SK-N-SH (cell line): ENCODE measurements around the gene EMX1. TPM values are rescaled to one million over a fixed set of nuclear protein-coding genes. Genes with fewer than 3 reads are reported as not detected.

ENCODE experiments used
- CTCF ChIA-PET: fragments of 300-600, 350-600 bp; formaldehyde crosslinking; extraction: SDS; loops from one replicate; lab custom pipeline; 2021; lab: Yijun Ruan, JAX
- POLR2A ChIA-PET: fragments of 350-600 bp; sonication (Branson Sonifier 250); formaldehyde crosslinking; extraction: SDS; loops from one replicate; lab custom pipeline; 2020; ENCODE audit warnings: antibody characterized with exemption, inconsistent platforms; lab: Yijun Ruan, JAX
- DNase-seq: peaks from one replicate; pipeline ENCODE4 v3.0.0; 2012
- H2AFZ ChIP-seq: fragments of 200-600 bp; sonication (generic); 2 replicates; pipeline ENCODE4 v1.8.1; 2016; ENCODE audit warnings: antibody characterized with exemption, mild to moderate bottlenecking, low read depth
- H3F3A ChIP-seq: fragments of 200-600 bp; sonication (generic); replicated peaks from 2 replicates; pipeline ENCODE3; 2016; ENCODE audit warnings: antibody characterized with exemption, mild to moderate bottlenecking; ENCODE audit not compliant: insufficient read depth
- H3K27ac ChIP-seq, 2 experiments: fragments of 200-500 bp in 1 of 2; fragments of 200-600 bp in 1 of 2; sonication (Bioruptor generic) in 1 of 2; sonication (generic), shearing (Covaris generic) in 1 of 2; 2 replicates each; pipeline versions ENCODE4 v1.5.1 to v1.6.1; 2014 to 2016; ENCODE audit warnings: low read depth in 2 of 2, inconsistent platforms in 1 of 2, low read length in 1 of 2, mild to moderate bottlenecking in 1 of 2, mixed read lengths in 1 of 2
- H3K27me3 ChIP-seq: fragments of 200-600 bp; sonication (generic), shearing (Covaris generic); 2 replicates; pipeline ENCODE4 v1.6.1; 2016; ENCODE audit warnings: mixed run types; ENCODE audit not compliant: insufficient read depth
- H3K36me3 ChIP-seq, 2 experiments: fragments of 200-500 bp in 1 of 2; fragments of 200-600 bp in 1 of 2; sonication (Bioruptor generic) in 1 of 2; sonication (generic) in 1 of 2; replicated peaks in 1 of 2; 2 replicates each; pipeline versions ENCODE3 to v1.5.1; 2014 to 2016; ENCODE audit warnings: low read length in 1 of 2, mild to moderate bottlenecking in 1 of 2; ENCODE audit not compliant: insufficient read depth in 2 of 2, control insufficient read depth in 1 of 2
- H3K4me1 ChIP-seq, 2 experiments: fragments of 200-500 bp in 1 of 2; fragments of 200-600 bp in 1 of 2; sonication (Bioruptor generic) in 1 of 2; sonication (generic), shearing (Covaris generic) in 1 of 2; 2 replicates each; pipeline versions ENCODE4 v1.5.1 to v1.6.1; 2014 to 2016; ENCODE audit warnings: low read depth in 1 of 2, low read length in 1 of 2, mixed run types in 1 of 2; ENCODE audit not compliant: insufficient read depth in 2 of 2, control insufficient read depth in 1 of 2
- H3K4me2 ChIP-seq: fragments of 200-600 bp; sonication (generic), shearing (Covaris generic); 2 replicates; pipeline ENCODE4 v1.6.1; 2017; ENCODE audit warnings: mixed run types
- H3K4me3 ChIP-seq, 2 experiments: fragments of 200-500 bp in 1 of 2; fragments of 200-600 bp in 1 of 2; sonication (Bioruptor generic) in 1 of 2; sonication (generic), shearing (Covaris generic) in 1 of 2; 2 replicates each; pipeline versions ENCODE4 v1.5.1 to v1.8.1; 2014 to 2016; ENCODE audit warnings: low read depth in 2 of 2, inconsistent platforms in 1 of 2, low read length in 1 of 2, mild to moderate bottlenecking in 1 of 2, mixed read lengths in 1 of 2, moderate library complexity in 1 of 2
- H3K79me2 ChIP-seq: fragments of 200-600 bp; sonication (generic); 2 replicates; pipeline ENCODE4 v1.8.1; 2017; ENCODE audit warnings: mild to moderate bottlenecking; ENCODE audit not compliant: insufficient read depth
- H3K9ac ChIP-seq: fragments of 200-600 bp; sonication (generic); 2 replicates; pipeline ENCODE4 v1.6.1; 2017; ENCODE audit warnings: mixed run types
- H3K9me2 ChIP-seq: fragments of 200-600 bp; sonication (generic); 2 replicates; pipeline ENCODE4 v1.6.1; 2017; ENCODE audit warnings: mixed run types
- H3K9me3 ChIP-seq: fragments of 200-600 bp; sonication (generic); 2 replicates; pipeline ENCODE4 v1.6.1; 2017; ENCODE audit warnings: mixed run types, mild to moderate bottlenecking, moderate library complexity
- H4K20me1 ChIP-seq: fragments of 200-600 bp; sonication (generic); 2 replicates; pipeline ENCODE4 v1.6.1; 2017; ENCODE audit warnings: mild to moderate bottlenecking, mixed run types; ENCODE audit not compliant: insufficient read depth
- ELF1 ChIP-seq: IDR thresholded peaks from 2 replicates; pipeline ENCODE4 v1.4.0; 2012
- FOSL2 ChIP-seq: IDR thresholded peaks from 2 replicates; pipeline ENCODE4 v1.4.0; 2012; ENCODE audit warnings: low read depth, mild to moderate bottlenecking, moderate library complexity, borderline replicate concordance
- GABPA ChIP-seq: IDR thresholded peaks from 2 replicates; pipeline ENCODE4 v1.4.0; 2012; ENCODE audit warnings: low read depth, mild to moderate bottlenecking
- IRF3 ChIP-seq: fragments of 150-350 bp; IDR thresholded peaks from 2 replicates; pipeline ENCODE4 v1.6.1; 2016; ENCODE audit warnings: mild to moderate bottlenecking, low read depth, low read length
- JUND ChIP-seq: IDR thresholded peaks from 2 replicates; pipeline ENCODE4 v1.4.0; 2012
- MXI1 ChIP-seq: IDR thresholded peaks from 2 replicates; pipeline ENCODE4 v1.6.1; 2012; ENCODE audit warnings: mild to moderate bottlenecking, low read depth, low read length, improper control_type of control experiment
- POLR2AphosphoS5 ChIP-seq: IDR thresholded peaks from 2 replicates; pipeline ENCODE4 v1.6.1; 2012; ENCODE audit warnings: low read depth, low read length
- RAD21 ChIP-seq: IDR thresholded peaks from 2 replicates; pipeline ENCODE4 v1.6.1; 2012; ENCODE audit warnings: mild to moderate bottlenecking, low read length
- RXRA ChIP-seq: IDR thresholded peaks from 2 replicates; pipeline ENCODE4 v1.4.0; 2012; ENCODE audit warnings: low read depth, mild to moderate bottlenecking, borderline replicate concordance
- SMC3 ChIP-seq: IDR thresholded peaks from 2 replicates; pipeline ENCODE4 v1.6.1; 2012; ENCODE audit warnings: low read depth, low read length, improper control_type of control experiment
- TEAD4 ChIP-seq: IDR thresholded peaks from 2 replicates; pipeline ENCODE4 v1.4.0; 2012; ENCODE audit warnings: mild to moderate bottlenecking, borderline replicate concordance; ENCODE audit not compliant: insufficient read depth
- WGBS: methylation state at CpG from one replicate; pipeline ENCODE4 v1.1.6; 2017; ENCODE audit warnings: low lambda C conversion rate; 5-methylcytosine and 5-hydroxymethylcytosine counted together
- polyA plus RNA-seq, 3 experiments: library from polyadenylated mRNA; depleted of rRNA; stranded (reverse); fragments of >200 nt; gene quantifications; 2 replicates each; pipeline ENCODE4 v1.2.3, GENCODE V29; 2012
- TF ChIP-seq, protein P1 (sequence below): IDR thresholded peaks from 2 replicates; pipeline ENCODE4 v1.4.0; 2012; ENCODE audit warnings: low read depth

EMX1 gene
- polyA plus RNA-seq, 1 of the 3 experiments (the other 2 are of a cell fraction) = not detected

GRCh38 chr2:72956050-72956395 lies 38.7 kb downstream of the EMX1 start:
- POLR2A ChIA-PET = no interaction called here
- WGBS = 100% methylated on average over 1 of the region's 2 CpGs

GRCh38 chr2:72956936-72957335 lies 39.6 kb downstream of the EMX1 start:
- Histone ChIP-seq H3K9me2 (no peaks in the 10 kb centered on the region), H3K9ac (no peak overlapping the region), H3K36me3 (no peaks in the 10 kb centered on the region), H3K9me3 (no peaks in the 10 kb centered on the region), H3K4me1 (no peaks in the 10 kb centered on the region), H3K4me3 (no peak overlapping the region), H2AFZ (no peak overlapping the region), H3K27ac (no peak overlapping the region), H3K4me2 (no peak overlapping the region), H3K27me3 (no peaks in the 10 kb centered on the region), H3K79me2 (no peaks in the 10 kb centered on the region), H4K20me1 (no peaks in the 10 kb centered on the region), H3F3A (no peaks in the 10 kb centered on the region)
- WGBS = 90% methylated on average over 3 of the region's 3 CpGs
- POLR2A ChIA-PET = no interaction called here
- CTCF ChIA-PET = interaction anchor here (1.1 to 1.4 kb wide), 2 partner anchors 17 to 220 kb away, joined by 3 to 4 read pairs; no protein-coding TSS in a partner anchor
- no peak for DNase-seq
- TF ChIP-seq RAD21 = no peak
- no peak for TF ChIP-seq GABPA
- TF ChIP-seq TEAD4 = no peak
- TF ChIP-seq, protein P1, sequence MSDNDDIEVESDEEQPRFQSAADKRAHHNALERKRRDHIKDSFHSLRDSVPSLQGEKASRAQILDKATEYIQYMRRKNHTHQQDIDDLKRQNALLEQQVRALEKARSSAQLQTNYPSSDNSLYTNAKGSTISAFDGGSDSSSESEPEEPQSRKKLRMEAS = no peak

More at GRCh38 chr2:72956050-72956395, 38.7 kb downstream of the EMX1 start:
- Histone ChIP-seq H3K79me2 (no peaks in the 10 kb centered on the region), H3K4me3 (no peak overlapping the region), H3K4me1 (no peaks in the 10 kb centered on the region), H4K20me1 (no peaks in the 10 kb centered on the region), H3K9me3 (no peaks in the 10 kb centered on the region), H3K27ac (no peak overlapping the region), H3K27me3 (no peaks in the 10 kb centered on the region), H3K9me2 (no peaks in the 10 kb centered on the region), H3K9ac (no peak overlapping the region), H3K4me2 (no peak overlapping the region), H2AFZ (no peak overlapping the region), H3F3A (no peaks in the 10 kb centered on the region), H3K36me3 (no peaks in the 10 kb centered on the region)
- TF ChIP-seq JUND = no peak
- no peak for TF ChIP-seq GABPA
- no peak for TF ChIP-seq SMC3
- TF ChIP-seq ELF1 = no peak
- no peak for TF ChIP-seq IRF3
- no peak for TF ChIP-seq FOSL2
- no peak for TF ChIP-seq RXRA
- no peak for TF ChIP-seq MXI1
- no peak for TF ChIP-seq POLR2AphosphoS5
- no peak for DNase-seq
- CTCF ChIA-PET = interaction anchor here (1.1 to 1.4 kb wide), 2 partner anchors 18 to 221 kb away, joined by 3 to 4 read pairs; no protein-coding TSS in a partner anchor
